Endometrial microvascular endothelial cells (primary cell): Measurements from ENCODE around the gene GPR26. TPM values are rescaled to one million over a fixed set of nuclear protein-coding genes. Genes with fewer than 3 reads are reported as not detected.

Experiments
- in situ Hi-C: cut with HindIII; loops from 2 replicates; pipeline ENCODE4 v1.10.0; 2017; ENCODE audit warnings: low sequenced_read_pairs, low pct_unique_long_range_greater_than_20kb; ENCODE audit errors: inconsistent ontology term
- total RNA-seq: library from RNA; depleted of rRNA; stranded (reverse); fragments of >200 nt; gene quantifications from one replicate; pipeline ENCODE4 v1.2.3, GENCODE V29; 2015; ENCODE audit errors: inconsistent ontology term

The GPR26 gene
- total RNA-seq: not detected

- in situ Hi-C loops: no loop called here
Observed at GRCh38 chr10:123666318-123667236, at the start of gene GPR26. GPR26 (plus strand) TSS chr10:123666355; CDS start chr10:123666408, 53 bp downstream.

GRCh38 chr10:123618224-123618623 lies 47.9 kb upstream of the GPR26 start:
- in situ Hi-C loops: no loop called here

GRCh38 chr10:123619067-123619855 lies 46.9 kb upstream of the GPR26 start:
- in situ Hi-C loops: no loop called here

GRCh38 chr10:123620621-123621020 lies 45.5 kb upstream of the GPR26 start:
- in situ Hi-C loops: no loop called here

GRCh38 chr10:123621492-123621891 lies 44.7 kb upstream of the GPR26 start:
- in situ Hi-C loops: no loop called here

GRCh38 chr10:123621916-123622315 lies 44.2 kb upstream of the GPR26 start:
- in situ Hi-C loops: no loop called here

- in situ Hi-C loops: no loop called here
Observed at GRCh38 chr10:123622381-123622780, 43.8 kb upstream of the GPR26 start.

GRCh38 chr10:123624086-123624485 lies 42.1 kb upstream of the GPR26 start:
- in situ Hi-C loops: no loop called here

- in situ Hi-C loops: no loop called here
Observed at GRCh38 chr10:123633106-123633505, 33.0 kb upstream of the GPR26 start.

GRCh38 chr10:123633636-123634035 lies 32.5 kb upstream of the GPR26 start:
- in situ Hi-C loops: no loop called here

- in situ Hi-C loops: no loop called here
Observed at GRCh38 chr10:123634221-123634620, 31.9 kb upstream of the GPR26 start.

- in situ Hi-C loops: no loop called here
Observed at GRCh38 chr10:123635131-123635530, 31.0 kb upstream of the GPR26 start.

- in situ Hi-C loops: no loop called here
Observed at GRCh38 chr10:123635745-123636144, 30.4 kb upstream of the GPR26 start.

GRCh38 chr10:123636598-123637325 lies 29.4 kb upstream of the GPR26 start:
- in situ Hi-C loops: no loop called here

- in situ Hi-C loops: no loop called here
Observed at GRCh38 chr10:123637326-123637880, 28.8 kb upstream of the GPR26 start.

GRCh38 chr10:123639131-123639530 lies 27.0 kb upstream of the GPR26 start:
- in situ Hi-C loops: no loop called here

GRCh38 chr10:123640016-123640535 lies 26.1 kb upstream of the GPR26 start:
- in situ Hi-C loops: no loop called here

GRCh38 chr10:123642293-123642692 lies 23.9 kb upstream of the GPR26 start:
- in situ Hi-C loops: no loop called here

GRCh38 chr10:123642697-123643096 lies 23.5 kb upstream of the GPR26 start:
- in situ Hi-C loops: no loop called here
